ENCODE data around the gene DPM1.

DPM1 gene

GRCh38 chr20:50929299-50930138, 28.8 kb downstream of the DPM1 start:
- peak; percentile 87 for DNase-seq

- DNase-seq: no peak
Observed at GRCh38 chr20:50928469-50928868, 29.9 kb downstream of the DPM1 start.

GRCh38 chr20:50926530-50926929, 31.8 kb downstream of the DPM1 start:
- no peak for DNase-seq

GRCh38 chr20:50924261-50924920, 33.9 kb downstream of the DPM1 start:
- DNase-seq: no peak

- no peak for DNase-seq
Observed at GRCh38 chr20:50921803-50922501, 36.4 kb downstream of the DPM1 start.

- DNase-seq: no peak
Observed at GRCh38 chr20:50920997-50921396, 37.3 kb downstream of the DPM1 start.

- no peak for DNase-seq
Observed at GRCh38 chr20:50919567-50919966, 38.8 kb downstream of the DPM1 start.

GRCh38 chr20:50918403-50918802, 39.9 kb downstream of the DPM1 start:
- no peak for DNase-seq

GRCh38 chr20:50916934-50917333, 41.4 kb downstream of the DPM1 start:
- DNase-seq: no peak

GRCh38 chr20:50916257-50916656, 42.1 kb downstream of the DPM1 start:
- no peak for DNase-seq

GRCh38 chr20:50915424-50915823, 42.9 kb downstream of the DPM1 start:
- DNase-seq: no peak

GRCh38 chr20:50913690-50914375, 44.5 kb downstream of the DPM1 start:
- no peak for DNase-seq

GRCh38 chr20:50911716-50912115, 46.6 kb downstream of the DPM1 start:
- DNase-seq: no peak

GRCh38 chr20:50911030-50911429, 47.3 kb downstream of the DPM1 start:
- DNase-seq: no peak

GRCh38 chr20:50909413-50909812, 48.9 kb downstream of the DPM1 start:
- no peak for DNase-seq

GRCh38 chr20:50904067-50904570, 54.2 kb downstream of the DPM1 start:
- no peak for DNase-seq

- DNase-seq: no peak
Observed at GRCh38 chr20:50903353-50904051, 54.8 kb downstream of the DPM1 start.

GRCh38 chr20:50901301-50901700, 57.0 kb downstream of the DPM1 start:
- DNase-seq: no peak

GRCh38 chr20:50900261-50900660, 58.1 kb downstream of the DPM1 start:
- DNase-seq: no peak

- no peak for DNase-seq
Observed at GRCh38 chr20:50898475-50898874, 59.9 kb downstream of the DPM1 start.

GRCh38 chr20:50895111-50895830, 63.1 kb downstream of the DPM1 start:
- DNase-seq: no peak

- no peak for DNase-seq
Observed at GRCh38 chr20:50893620-50894019, 64.7 kb downstream of the DPM1 start.
